Glomerular visceral epithelial cell (primary cell): ENCODE measurements around the gene PLCXD1.
"Not testable (repeated sequence)": the region's sequence is repeated elsewhere in the genome, so short reads cannot be mapped to it uniquely, and the experiment has no call there.

Experiments used
- DNase-seq: peaks from one replicate; pipeline ENCODE4 v3.0.0-alpha.2; 2016; ENCODE audit errors: extremely low spot score

Gene PLCXD1

GRCh38 chrX:317424-318067 is 36.4 kb downstream of the PLCXD1 start:
- no peak for DNase-seq

- peak; percentile 100 for DNase-seq
Measured at GRCh38 chrX:318068-318738, 37.0 kb downstream of the PLCXD1 start.

- DNase-seq = peak; percentile 100
Measured at GRCh38 chrX:318739-319578, 37.8 kb downstream of the PLCXD1 start, which contains the start of gene GTPBP6. TSS of gene GTPBP6 (minus strand) at chrX:318796. CDS start at chrX:318787, 9 bp downstream.

GRCh38 chrX:319579-320125 is 38.5 kb downstream of the PLCXD1 start:
- DNase-seq = no peak

- DNase-seq = no peak
Measured at GRCh38 chrX:320126-320783, 39.1 kb downstream of the PLCXD1 start.

GRCh38 chrX:323721-324628 is 42.8 kb downstream of the PLCXD1 start:
- DNase-seq = peak; percentile 44

- DNase-seq = not testable (repeated sequence)
Measured at GRCh38 chrX:324664-325063, 43.5 kb downstream of the PLCXD1 start.

DNA sequence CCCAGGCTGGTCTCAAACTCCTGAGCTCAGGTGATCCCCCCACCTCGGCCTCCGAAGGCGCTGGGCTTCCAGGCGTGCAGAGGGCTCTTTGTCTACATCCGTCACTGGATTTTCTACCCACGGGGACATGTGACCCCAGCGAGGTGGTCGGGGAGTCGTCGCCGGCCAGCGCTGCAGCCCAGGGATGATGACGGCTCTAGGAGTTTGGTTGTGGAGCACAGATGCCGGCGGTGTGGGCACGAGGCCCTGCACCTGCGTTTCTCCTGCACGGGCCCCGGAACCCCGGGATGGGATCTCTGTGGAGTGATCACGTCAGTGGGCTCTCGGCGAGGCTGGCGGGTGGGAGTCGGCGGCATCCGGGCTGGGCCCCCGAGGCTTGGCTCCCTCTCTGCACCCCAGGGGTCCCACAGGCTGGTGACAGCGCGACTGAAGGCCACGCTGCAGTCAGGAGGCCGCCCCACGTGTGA is 46.5 kb downstream of the PLCXD1 start:
- DNase-seq = no peak

DNA sequence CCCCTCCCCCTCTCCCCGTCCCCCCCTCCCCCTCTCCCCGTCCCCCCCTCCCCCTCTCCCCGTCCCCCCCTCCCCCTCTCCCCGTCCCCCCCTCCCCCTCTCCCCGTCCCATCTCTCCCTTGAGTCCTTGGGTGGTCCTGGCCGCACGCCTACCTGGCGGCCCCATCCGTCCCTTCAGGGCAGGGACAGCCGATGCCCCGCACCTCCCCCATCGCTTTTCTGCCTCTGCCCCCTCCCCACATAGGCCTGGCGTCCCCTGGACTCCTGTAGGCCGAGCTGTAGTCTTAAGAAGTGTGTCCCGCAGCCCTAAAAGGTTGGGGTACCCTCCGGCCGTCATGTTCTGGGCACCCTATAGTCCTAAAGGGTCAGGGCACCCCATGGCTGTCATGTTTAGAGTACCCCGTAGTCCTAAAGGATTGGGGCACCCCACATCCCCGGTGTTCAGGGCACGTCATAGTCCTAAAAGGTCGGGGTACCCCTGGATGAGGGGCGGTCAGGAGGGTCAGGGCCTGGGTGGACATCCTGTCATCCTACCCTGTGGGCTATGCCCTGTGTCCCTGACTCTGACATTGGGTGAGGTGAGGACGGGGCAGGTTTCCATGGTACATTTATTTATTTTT is 48.2 kb downstream of the PLCXD1 start:
- DNase-seq = no peak

GRCh38 chrX:330141-330725 is 49.1 kb downstream of the PLCXD1 start:
- not testable (repeated sequence) for DNase-seq

DNA sequence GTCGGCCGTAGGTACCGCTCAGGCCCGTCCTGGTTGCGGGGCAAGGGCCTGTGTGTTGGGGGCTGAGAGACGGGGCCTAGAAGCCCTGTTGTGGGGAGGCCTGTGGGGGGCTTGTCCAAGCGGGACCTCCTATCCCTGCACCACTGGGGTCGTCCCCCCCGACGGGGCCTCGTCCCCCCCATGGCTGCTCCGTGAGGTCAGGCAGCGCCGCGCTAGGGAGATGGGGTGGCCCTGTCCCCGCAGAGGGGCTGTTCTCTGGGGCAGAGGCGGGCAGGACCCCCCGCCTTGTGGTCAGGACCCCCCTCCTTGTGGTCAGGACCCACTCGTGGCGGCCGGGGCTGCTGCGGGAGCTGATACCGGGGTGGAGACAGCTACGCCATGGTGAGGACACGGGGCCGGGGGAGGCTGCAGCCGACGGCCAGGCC is 49.6 kb downstream of the PLCXD1 start:
- DNase-seq = no peak

DNA sequence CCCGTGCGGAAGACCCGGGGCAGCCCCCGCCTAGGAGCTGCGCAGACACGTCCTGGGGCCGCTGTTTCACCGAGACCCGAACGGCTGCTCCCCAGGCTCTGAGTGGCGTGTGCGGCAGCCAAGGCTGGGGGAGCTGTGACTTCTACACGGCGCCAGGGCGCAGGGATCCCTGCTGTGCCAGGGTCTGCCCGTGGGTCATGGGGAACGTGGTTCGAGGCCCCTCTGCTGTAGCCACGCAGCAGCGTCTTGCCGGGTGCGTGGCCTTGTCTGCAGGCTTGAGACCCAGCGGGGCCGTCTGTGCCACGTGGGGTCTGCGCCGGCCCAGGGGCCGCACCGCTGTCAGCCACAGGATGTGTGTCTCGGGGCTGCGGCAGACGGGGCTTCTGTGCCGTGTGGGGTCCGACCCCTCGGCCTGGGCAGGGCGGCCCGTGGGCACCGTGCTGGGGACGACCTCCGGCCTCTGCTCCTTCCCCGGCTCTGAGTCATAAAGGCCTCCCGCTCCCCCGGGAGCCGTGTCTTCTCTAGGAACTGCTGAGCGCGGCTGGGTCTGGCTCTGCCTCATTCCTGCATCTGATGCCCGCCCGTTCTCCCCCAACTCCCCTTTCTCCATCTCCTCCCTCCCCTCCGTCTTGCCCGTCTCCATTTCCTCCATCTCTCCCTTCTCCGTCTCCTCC is 50.1 kb downstream of the PLCXD1 start:
- no peak for DNase-seq

DNA sequence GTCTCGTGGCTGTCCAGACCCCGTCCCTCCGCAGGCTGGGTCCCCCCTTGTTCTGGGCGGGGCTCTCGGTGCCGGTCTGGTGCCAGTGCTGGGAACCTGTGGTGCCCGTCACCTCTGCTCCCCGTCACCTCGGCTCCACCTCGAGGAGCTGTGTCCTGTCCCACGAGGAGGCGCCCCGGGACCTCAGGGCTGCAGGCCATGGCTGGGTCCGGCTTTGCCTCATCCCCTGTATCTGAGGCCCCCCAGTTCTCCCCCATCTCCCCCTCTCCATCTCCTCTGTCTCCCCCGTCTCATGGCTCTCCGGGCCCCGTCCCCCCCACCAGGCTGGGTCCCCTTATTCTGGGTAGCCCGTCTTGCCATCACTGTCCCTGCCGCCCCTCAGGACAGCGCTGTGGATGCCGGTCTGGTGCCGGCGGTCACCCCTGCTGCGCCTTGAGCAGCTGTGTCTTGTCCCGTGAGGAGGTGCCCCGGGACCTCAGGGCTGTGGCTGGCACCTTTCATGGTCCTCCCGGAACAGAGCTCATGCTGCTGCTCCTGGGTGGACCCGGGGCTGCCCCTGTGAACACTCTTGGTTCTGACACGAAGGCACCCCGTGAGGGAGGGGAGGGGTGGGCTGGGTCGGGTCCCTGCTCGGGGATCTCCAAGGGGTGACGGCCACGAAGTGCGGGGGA is 50.8 kb downstream of the PLCXD1 start:
- no peak for DNase-seq

- DNase-seq = no peak
Measured at GRCh38 chrX:332496-332860, 51.3 kb downstream of the PLCXD1 start.

- no peak for DNase-seq
Measured at GRCh38 chrX:332916-333610, 51.9 kb downstream of the PLCXD1 start.

DNA sequence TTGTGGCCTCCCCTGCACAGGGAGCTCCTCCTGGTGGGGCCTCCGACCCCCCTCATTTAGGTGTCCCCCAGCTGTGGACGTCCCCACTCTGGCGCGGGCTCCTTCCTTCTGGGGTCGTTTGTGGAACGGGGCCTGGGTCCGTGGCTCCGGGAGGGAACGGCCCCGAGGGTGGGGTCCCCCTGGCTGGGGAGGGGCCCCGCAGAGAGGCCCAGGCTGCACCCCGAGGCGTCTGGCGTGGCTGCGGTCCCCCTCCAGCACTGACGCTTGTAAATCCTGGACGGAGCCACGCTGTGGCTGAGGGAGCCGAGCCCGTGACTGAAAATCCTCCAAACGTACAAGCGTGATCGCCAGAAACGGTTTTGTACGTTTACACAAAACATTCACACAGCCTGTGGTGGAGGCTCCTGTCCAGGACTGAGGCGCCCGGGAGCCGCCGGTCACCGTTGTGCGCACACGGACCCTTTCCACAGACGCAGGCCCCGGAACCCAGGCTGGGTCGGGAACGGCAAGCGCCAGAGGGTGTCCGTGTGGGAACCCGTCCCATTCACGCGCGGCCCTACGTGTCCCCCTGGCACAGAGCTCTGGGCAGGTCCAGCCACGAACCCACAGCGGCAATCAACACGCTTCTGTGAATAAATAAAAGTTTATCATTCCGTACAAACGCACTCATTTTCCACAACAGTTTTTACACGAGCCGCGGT is 52.6 kb downstream of the PLCXD1 start:
- no peak for DNase-seq

- no peak for DNase-seq
Measured at GRCh38 chrX:334331-334891, 53.2 kb downstream of the PLCXD1 start.
